VCaP (cell line): Measurements from ENCODE around the gene PLD6.

ENCODE experiments used
- H3K27ac ChIP-seq: fragments of 450-650 bp; 2 replicates; pipeline ENCODE4 v1.5.1; 2017
- TF ChIP-seq, protein P1 (sequence below): fragments of 450-650 bp; conservative IDR thresholded peaks from 2 replicates; pipeline ENCODE4 v1.5.1; 2017; ENCODE audit warnings: mild to moderate bottlenecking, moderate library complexity

PLD6 gene

DNA sequence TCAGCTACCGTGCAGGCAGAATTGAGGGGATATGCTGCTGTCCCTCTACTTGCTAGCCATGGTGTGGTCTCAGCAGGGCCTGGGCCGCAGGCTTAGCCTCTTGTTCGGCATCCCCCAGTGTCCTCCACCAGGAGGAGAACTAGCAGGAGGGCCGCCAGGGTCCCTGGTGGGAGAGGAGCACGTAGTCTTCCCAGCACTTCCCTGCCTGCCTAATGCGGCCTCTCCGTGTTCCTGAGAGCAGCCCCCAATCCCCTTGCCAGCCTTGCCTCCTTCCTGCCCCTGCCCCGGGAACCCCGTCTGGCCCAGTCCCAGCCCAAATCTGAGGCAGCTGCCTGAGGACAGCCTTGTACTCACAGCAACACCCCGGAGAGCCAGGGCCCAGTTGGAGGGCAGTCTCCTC, 38.1 kb downstream of the PLD6 start:
- TF ChIP-seq, protein P1, sequence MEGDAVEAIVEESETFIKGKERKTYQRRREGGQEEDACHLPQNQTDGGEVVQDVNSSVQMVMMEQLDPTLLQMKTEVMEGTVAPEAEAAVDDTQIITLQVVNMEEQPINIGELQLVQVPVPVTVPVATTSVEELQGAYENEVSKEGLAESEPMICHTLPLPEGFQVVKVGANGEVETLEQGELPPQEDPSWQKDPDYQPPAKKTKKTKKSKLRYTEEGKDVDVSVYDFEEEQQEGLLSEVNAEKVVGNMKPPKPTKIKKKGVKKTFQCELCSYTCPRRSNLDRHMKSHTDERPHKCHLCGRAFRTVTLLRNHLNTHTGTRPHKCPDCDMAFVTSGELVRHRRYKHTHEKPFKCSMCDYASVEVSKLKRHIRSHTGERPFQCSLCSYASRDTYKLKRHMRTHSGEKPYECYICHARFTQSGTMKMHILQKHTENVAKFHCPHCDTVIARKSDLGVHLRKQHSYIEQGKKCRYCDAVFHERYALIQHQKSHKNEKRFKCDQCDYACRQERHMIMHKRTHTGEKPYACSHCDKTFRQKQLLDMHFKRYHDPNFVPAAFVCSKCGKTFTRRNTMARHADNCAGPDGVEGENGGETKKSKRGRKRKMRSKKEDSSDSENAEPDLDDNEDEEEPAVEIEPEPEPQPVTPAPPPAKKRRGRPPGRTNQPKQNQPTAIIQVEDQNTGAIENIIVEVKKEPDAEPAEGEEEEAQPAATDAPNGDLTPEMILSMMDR: no peak
- no peak overlapping the region for H3K27ac ChIP-seq

DNA sequence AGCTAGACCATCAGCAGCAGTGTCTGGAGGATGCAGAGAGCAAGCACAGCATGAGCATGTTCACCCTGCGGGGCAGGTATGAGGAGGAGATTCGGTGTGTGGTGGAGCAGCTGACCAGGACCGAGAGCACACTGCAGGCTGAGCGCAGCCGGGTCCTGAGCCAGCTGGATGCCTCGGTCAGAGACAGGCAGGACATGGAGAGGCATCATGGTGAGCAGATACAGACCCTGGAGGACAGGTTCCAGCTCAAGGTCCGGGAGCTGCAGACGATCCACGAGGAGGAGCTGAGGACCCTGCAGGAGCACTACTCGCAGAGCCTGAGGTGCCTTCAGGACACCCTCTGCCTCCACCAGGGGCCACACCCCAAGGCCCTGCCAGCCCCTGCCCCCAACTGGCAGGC, 38.8 kb downstream of the PLD6 start:
- no peak overlapping the region for H3K27ac ChIP-seq
- TF ChIP-seq, protein P1: no peak

DNA sequence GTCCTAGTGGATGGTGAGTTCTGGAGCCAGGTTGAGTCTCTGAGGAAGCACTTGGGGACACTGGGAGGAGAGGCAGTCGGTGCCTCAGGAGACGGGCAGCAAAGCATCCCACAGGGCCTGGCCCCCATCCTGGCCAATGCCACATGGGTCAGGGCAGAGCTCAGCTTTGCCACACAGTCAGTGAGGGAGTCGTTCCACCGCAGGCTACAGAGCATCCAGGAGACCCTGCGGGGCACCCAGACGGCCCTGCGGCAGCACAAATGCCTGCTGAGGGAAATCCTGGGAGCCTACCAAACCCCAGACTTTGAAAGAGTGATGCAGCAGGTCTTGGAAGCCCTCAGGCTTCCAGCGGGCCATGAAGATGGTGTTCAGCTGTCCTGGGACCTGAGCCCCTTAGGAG, 39.7 kb downstream of the PLD6 start:
- TF ChIP-seq, protein P1: no peak
- no peak overlapping the region for H3K27ac ChIP-seq

DNA sequence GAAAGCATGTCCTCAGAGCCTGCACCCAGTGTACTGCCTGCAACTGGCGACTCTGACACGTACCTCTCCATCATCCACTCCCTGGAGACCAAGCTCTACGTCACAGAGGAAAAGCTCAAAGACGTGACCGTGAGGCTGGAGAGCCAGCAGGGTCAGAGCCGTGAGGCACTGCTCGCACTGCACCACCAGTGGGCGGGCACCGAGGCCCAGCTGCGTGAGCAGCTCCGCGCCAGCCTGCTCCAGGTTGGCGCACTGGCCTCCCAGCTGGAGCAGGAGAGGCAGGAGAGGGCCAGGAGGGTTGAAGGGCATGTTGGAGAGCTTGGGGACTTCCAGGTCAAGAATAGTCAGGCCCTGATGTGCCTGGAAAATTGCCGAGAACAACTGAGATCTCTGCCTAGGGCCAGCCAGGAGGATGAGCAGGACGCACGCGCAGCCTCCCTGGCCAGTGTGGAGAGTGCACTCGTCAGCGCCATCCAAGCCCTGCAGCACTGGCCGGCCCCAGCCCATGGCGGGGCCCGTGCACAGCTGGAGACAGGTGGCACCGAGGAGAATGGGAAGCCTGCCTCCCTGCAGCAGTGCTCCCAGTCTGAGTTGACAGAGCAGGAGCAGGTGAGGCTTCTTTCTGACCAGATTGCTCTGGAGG, 40.3 kb downstream of the PLD6 start:
- no peak overlapping the region for H3K27ac ChIP-seq
- TF ChIP-seq, protein P1: no peak

DNA sequence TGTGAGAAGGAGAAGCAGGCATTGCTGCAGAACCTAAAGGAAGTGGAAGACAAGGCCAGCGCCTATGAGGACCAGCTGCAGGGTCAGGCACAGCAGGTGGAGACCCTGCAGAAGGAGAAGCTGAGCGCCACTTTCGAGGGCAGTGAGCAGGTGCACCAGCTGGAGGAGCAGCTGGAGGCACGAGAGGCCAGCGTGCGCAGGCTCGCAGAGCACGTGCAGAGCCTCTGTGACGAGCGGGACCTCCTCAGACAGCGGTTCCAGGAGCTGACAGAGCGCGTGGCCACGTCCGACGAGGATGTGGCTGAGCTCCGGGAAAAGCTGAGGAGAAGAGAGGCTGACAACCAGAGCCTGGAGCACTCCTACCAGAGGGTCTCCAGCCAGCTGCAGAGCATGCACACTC, 41.5 kb downstream of the PLD6 start:
- TF ChIP-seq, protein P1: no peak
- no peak overlapping the region for H3K27ac ChIP-seq

DNA sequence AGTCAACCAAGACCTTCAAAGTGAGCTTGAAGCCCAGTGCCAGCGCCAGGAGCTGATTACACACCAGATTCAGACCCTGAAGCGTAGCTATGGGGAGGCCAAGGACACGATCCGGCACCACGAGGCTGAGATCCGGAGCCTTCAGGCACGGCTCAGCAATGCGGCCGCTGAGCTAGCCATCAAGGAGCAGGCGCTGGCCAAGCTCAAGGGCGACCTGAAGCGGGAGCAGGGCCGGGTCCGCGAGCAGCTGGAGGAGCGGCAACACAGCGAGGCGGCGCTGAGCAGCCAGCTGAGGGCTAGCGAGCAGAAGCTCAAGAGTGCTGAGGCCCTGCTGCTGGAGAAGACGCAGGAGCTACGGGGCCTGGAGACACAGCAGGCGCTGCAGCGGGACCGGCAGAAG, 42.0 kb downstream of the PLD6 start:
- no peak overlapping the region for H3K27ac ChIP-seq
- TF ChIP-seq, protein P1: no peak

DNA sequence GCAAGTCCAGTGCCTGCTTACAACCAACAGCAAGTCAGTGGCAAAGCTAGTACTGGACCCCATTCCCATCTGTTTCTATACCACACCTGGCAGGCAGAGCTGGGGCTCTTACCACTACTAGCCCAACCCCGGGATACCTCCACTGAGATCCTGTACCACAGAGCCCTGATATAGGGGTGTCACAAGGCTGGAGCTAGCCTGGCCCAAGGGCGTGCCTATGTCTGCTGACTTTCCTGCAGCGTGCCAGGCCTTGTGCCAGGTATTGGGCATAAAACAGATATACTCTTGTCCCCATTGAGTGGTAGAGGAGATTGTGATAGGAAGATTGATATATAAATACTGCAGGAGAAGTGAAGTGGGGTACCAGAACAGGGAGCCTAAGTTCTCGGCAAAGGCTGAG, 44.4 kb downstream of the PLD6 start:
- no peak overlapping the region for H3K27ac ChIP-seq
- TF ChIP-seq, protein P1: no peak
